ENCODE results near the gene SLC4A1. TPM values are rescaled to one million over a fixed set of nuclear protein-coding genes. Genes with fewer than 3 reads are reported as not detected.
A peak's percentile ranks its signal among the peaks of the same experiment; 100 is the strongest.

Gene SLC4A1
- total RNA-seq, 1 donor from 2014 or later: not detected

- H3K27me3 ChIP-seq (ENCODE audit: control insufficient read depth, insufficient read depth, low read length): no peaks in the 10 kb centered on the region
- DNase-seq (ENCODE audit: low read depth): peak; percentile 66
- FAIRE-seq: peak; percentile 81
- TF ChIP-seq CTCF (IDR thresholded peaks at IDR 0.05; ENCODE audit: insufficient read depth, low read length, severe bottlenecking): no peak
- H3K36me3 ChIP-seq (ENCODE audit: control insufficient read depth, insufficient read depth, low read length): peaks cover 30% of the 10 kb centered on the region
- no peak overlapping the region for H3K4me3 ChIP-seq (ENCODE audit: low read depth, low read length)
Observed at GRCh38 chr17:44209786-44210341, 58.1 kb downstream of the SLC4A1 start.

- DNase-seq (ENCODE audit: low read depth) (no peak), FAIRE-seq (no peak)
- TF ChIP-seq CTCF (IDR thresholded peaks at IDR 0.05; ENCODE audit: insufficient read depth, low read length, severe bottlenecking): no peak
- H3K36me3 ChIP-seq (ENCODE audit: control insufficient read depth, insufficient read depth, low read length): peaks cover 27% of the 10 kb centered on the region
- H3K27me3 ChIP-seq (ENCODE audit: control insufficient read depth, insufficient read depth, low read length): no peaks in the 10 kb centered on the region
- H3K4me3 ChIP-seq (ENCODE audit: low read depth, low read length): no peak overlapping the region
Observed at GRCh38 chr17:44207743-44208142, 60.2 kb downstream of the SLC4A1 start.

- no peak for TF ChIP-seq CTCF (IDR thresholded peaks at IDR 0.05; ENCODE audit: insufficient read depth, low read length, severe bottlenecking)
- no peaks in the 10 kb centered on the region for H3K27me3 ChIP-seq (ENCODE audit: control insufficient read depth, insufficient read depth, low read length)
- no peak overlapping the region for H3K4me3 ChIP-seq (ENCODE audit: low read depth, low read length)
- no peak for FAIRE-seq
- DNase-seq (ENCODE audit: low read depth): no peak
- peaks cover 27% of the 10 kb centered on the region for H3K36me3 ChIP-seq (ENCODE audit: control insufficient read depth, insufficient read depth, low read length)
Observed at GRCh38 chr17:44207319-44207718, 60.6 kb downstream of the SLC4A1 start.

- Histone ChIP-seq H3K27me3 (ENCODE audit: control insufficient read depth, insufficient read depth, low read length) (no peaks in the 10 kb centered on the region), H3K4me3 (ENCODE audit: low read depth, low read length) (no peak overlapping the region), H3K36me3 (ENCODE audit: control insufficient read depth, insufficient read depth, low read length) (peaks cover 27% of the 10 kb centered on the region)
- no peak for FAIRE-seq
- DNase-seq (ENCODE audit: low read depth): no peak
- TF ChIP-seq CTCF (IDR thresholded peaks at IDR 0.05; ENCODE audit: insufficient read depth, low read length, severe bottlenecking): no peak
Observed at GRCh38 chr17:44206825-44207155, 61.1 kb downstream of the SLC4A1 start.

- Histone ChIP-seq H3K27me3 (ENCODE audit: control insufficient read depth, insufficient read depth, low read length) (no peaks in the 10 kb centered on the region), H3K36me3 (ENCODE audit: control insufficient read depth, insufficient read depth, low read length) (peaks cover 23% of the 10 kb centered on the region), H3K4me3 (ENCODE audit: low read depth, low read length) (no peak overlapping the region)
- no peak for DNase-seq (ENCODE audit: low read depth)
- TF ChIP-seq CTCF (IDR thresholded peaks at IDR 0.05; ENCODE audit: insufficient read depth, low read length, severe bottlenecking): peak; percentile 41
- FAIRE-seq: no peak
Observed at GRCh38 chr17:44205962-44206824, 61.7 kb downstream of the SLC4A1 start.

Measured in bronchial epithelial cell (primary cell).